HFFc6 (cell line): Measurements from ENCODE around the gene PDGFRB. TPM values are rescaled to one million over a fixed set of nuclear protein-coding genes. Genes with fewer than 3 reads are reported as not detected.
A peak's percentile ranks its signal among the peaks of the same experiment; 100 is the strongest.

Source experiments
- DNase-seq: peaks from one replicate; pipeline ENCODE4 v3.0.0-alpha.2; 2018
- H3K27ac Mint-ChIP-seq: 2 replicates; pipeline ENCODE4 v1.8.0; 2020; ENCODE audit warnings: mild to moderate bottlenecking, mixed read lengths
- H3K27me3 Mint-ChIP-seq: 2 replicates; pipeline ENCODE4 v1.8.0; 2021; ENCODE audit warnings: mild to moderate bottlenecking, moderate library complexity, mixed read lengths; ENCODE audit not compliant: insufficient read depth
- H3K36me3 Mint-ChIP-seq: 2 replicates; pipeline ENCODE4 v1.8.0; 2021; ENCODE audit warnings: low read depth, mixed read lengths
- H3K4me1 Mint-ChIP-seq: 2 replicates; pipeline ENCODE4 v1.8.0; 2020; ENCODE audit warnings: low read depth, mixed read lengths
- H3K4me3 Mint-ChIP-seq: 2 replicates; pipeline ENCODE4 v1.8.0; 2020; ENCODE audit warnings: mild to moderate bottlenecking, moderate library complexity, mixed read lengths
- H3K9me3 Mint-ChIP-seq: 2 replicates; pipeline ENCODE4 v1.8.0; 2020; ENCODE audit warnings: mild to moderate bottlenecking, mixed read lengths
- CTCF ChIP-seq: fragments of 200-600 bp; sonication (generic); IDR thresholded peaks from 2 replicates; pipeline ENCODE4 v1.5.0; 2021; ENCODE audit warnings: antibody characterized with exemption, mild to moderate bottlenecking
- total RNA-seq, 6 experiments: library from RNA; stranded (reverse); fragmentation: NEBNext Ultra II Directional; extraction: Animal tissue kit (Norgen Biotek cat#: 25700); gene quantifications; 2 replicates in 1 of 6; 3 replicates in 5 of 6; pipeline ENCODE4 v1.2.3, GENCODE V29; 2021

The PDGFRB gene
- total RNA-seq, 6 experiments from 2014 or later, result 137 to 208 (median 180) TPM

- no peak for TF ChIP-seq CTCF
- peaks cover 59% of the 10 kb centered on the region for H3K36me3 Mint-ChIP-seq
- peaks cover 37% of the 10 kb centered on the region for H3K4me1 Mint-ChIP-seq
- no peaks in the 10 kb centered on the region for H3K9me3 Mint-ChIP-seq
- DNase-seq, result no peak
- H3K4me3 Mint-ChIP-seq, result no peak overlapping the region
- H3K27me3 Mint-ChIP-seq, result peaks cover 9% of the 10 kb centered on the region
- H3K27ac Mint-ChIP-seq, result no peak overlapping the region
Measured at GRCh38 chr5:150126921-150127265, 28.8 kb downstream of the PDGFRB start.

- peak overlapping the region; percentile 62 for H3K27ac Mint-ChIP-seq
- peaks cover 32% of the 10 kb centered on the region for H3K4me1 Mint-ChIP-seq
- peaks cover 59% of the 10 kb centered on the region for H3K36me3 Mint-ChIP-seq
- no peaks in the 10 kb centered on the region for H3K9me3 Mint-ChIP-seq
- peaks cover 11% of the 10 kb centered on the region for H3K27me3 Mint-ChIP-seq
- DNase-seq, result no peak
- H3K4me3 Mint-ChIP-seq, result no peak overlapping the region
- no peak for TF ChIP-seq CTCF
Measured at GRCh38 chr5:150126199-150126920, 29.3 kb downstream of the PDGFRB start.

- no peak overlapping the region for H3K4me3 Mint-ChIP-seq
- peak overlapping the region; percentile 64; the same call in 1 of the 2 replicates for H3K27ac Mint-ChIP-seq
Measured at GRCh38 chr5:150125334-150125733, 30.3 kb downstream of the PDGFRB start.

GRCh38 chr5:150124596-150124995, 31.0 kb downstream of the PDGFRB start:
- Mint-ChIP-seq H3K36me3 (peaks cover 45% of the 10 kb centered on the region), H3K27me3 (peaks cover 7% of the 10 kb centered on the region), H3K4me1 (peaks cover 14% of the 10 kb centered on the region), H3K9me3 (no peaks in the 10 kb centered on the region), H3K4me3 (no peak overlapping the region), H3K27ac (no peak overlapping the region; the same call in 1 of the 2 replicates)
- DNase-seq, result no peak
- TF ChIP-seq CTCF, result no peak

More at GRCh38 chr5:150125334-150125733, 30.3 kb downstream of the PDGFRB start:
- H3K9me3 Mint-ChIP-seq, result no peaks in the 10 kb centered on the region
- peaks cover 21% of the 10 kb centered on the region for H3K4me1 Mint-ChIP-seq
- peaks cover 7% of the 10 kb centered on the region for H3K27me3 Mint-ChIP-seq
- TF ChIP-seq CTCF, result no peak
- peaks cover 53% of the 10 kb centered on the region for H3K36me3 Mint-ChIP-seq
- DNase-seq, result no peak

GRCh38 chr5:150124111-150124557, 31.5 kb downstream of the PDGFRB start:
- TF ChIP-seq CTCF, result no peak
- H3K36me3 Mint-ChIP-seq, result peaks cover 44% of the 10 kb centered on the region
- DNase-seq, result no peak
- no peak overlapping the region for H3K4me3 Mint-ChIP-seq
- no peak overlapping the region for H3K27ac Mint-ChIP-seq
- H3K27me3 Mint-ChIP-seq, result peaks cover 7% of the 10 kb centered on the region
- no peaks in the 10 kb centered on the region for H3K9me3 Mint-ChIP-seq
- peaks cover 14% of the 10 kb centered on the region for H3K4me1 Mint-ChIP-seq
